ENCODE data around the gene EML3. TPM values are rescaled to one million over a fixed set of nuclear protein-coding genes. Genes with fewer than 3 reads are reported as not detected.

EML3 gene
- total and polyA plus RNA-seq, 2 of the 13 experiments (the other 11 are each of a cell fraction or from before 2014, with no cell fraction given), result 10.6 to 12.3 TPM

DNA sequence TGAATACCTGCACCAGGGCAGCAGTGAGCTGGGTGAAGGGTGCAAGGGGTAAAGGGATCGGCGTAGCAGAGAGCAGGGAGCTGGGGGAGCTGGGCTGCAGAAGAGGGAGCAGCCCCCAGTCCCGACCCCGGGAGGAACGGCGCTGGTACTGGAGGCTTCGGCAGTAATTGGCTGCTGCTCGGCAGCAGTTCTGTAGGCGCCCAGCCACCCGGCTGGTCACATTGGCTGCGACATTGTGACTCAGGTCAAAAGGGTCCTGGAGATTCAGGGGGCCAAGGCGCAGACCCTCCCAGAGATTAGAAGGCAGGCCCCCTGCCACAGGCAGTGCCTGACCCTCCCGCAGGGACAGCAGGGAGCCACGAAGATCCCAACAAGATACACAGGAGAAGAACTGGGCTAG, 36.7 kb downstream of the EML3 start:
- Histone ChIP-seq H3K4me3 (replicated peaks in 1 of 3; ENCODE audit: insufficient read depth in 1 of 3, low read depth in 2 of 3, low read length in 3 of 3) (peak overlapping the region in 1 of 3 experiments; percentile 83; a peak in 2 of 6 replicates), H3K9me3 (ENCODE audit: low read length) (no peaks in the 10 kb centered on the region), H2AFZ (ENCODE audit: low read length) (no peak overlapping the region), H3K9ac (ENCODE audit: insufficient read depth, low read depth, low read length) (peak overlapping the region; percentile 98; the same call in 1 of the 2 replicates), H4K20me1 (ENCODE audit: insufficient read depth, low read length) (peaks cover 8% of the 10 kb centered on the region; the same call in 1 of the 2 replicates), H3K4me1 (ENCODE audit: insufficient read depth, low read length) (peaks cover 43% of the 10 kb centered on the region), H3K36me3 (replicated peaks in 1 of 2; ENCODE audit: control insufficient read depth in 1 of 2, insufficient read depth in 2 of 2, low read length in 2 of 2) (peaks cover 16 to 47% of the 10 kb centered on the region in 2 experiments), H3K27me3 (ENCODE audit: control insufficient read depth in 1 of 2, insufficient read depth in 2 of 2, low read length in 2 of 2) (no peaks in the 10 kb centered on the region; a peak in 1 of 5 replicates), H3K4me2 (ENCODE audit: low read depth, low read length) (peak overlapping the region; percentile 89), H3K27ac (ENCODE audit: extremely low read length, insufficient read depth, low read length) (no peak overlapping the region), H3K79me2 (ENCODE audit: insufficient read depth, low read length) (peaks cover 48% of the 10 kb centered on the region)
- POLR2A ChIA-PET, result interaction anchor here (1.0 to 5.0 kb wide), 3 partner anchors 15 to 45 kb away, joined by 3 to 160 read pairs (median 45); partner anchors contain the start of genes AHNAK, B3GAT3 and TUT1
- in situ Hi-C loops (cut with HindIII; ENCODE audit: extremely low pct_ligation_motif_present, low pct_unique_long_range_greater_than_20kb) (no loop called here), intact Hi-C loops (cut with micrococcal nuclease; ENCODE audit: unreplicated experiment) (no loop called here)
- ATAC-seq, result no peak
- FAIRE-seq, result no peak
- no peak for DNase-seq (ENCODE audit: low spot score)
- TF ChIP-seq DPF2 (CRISPR knock-in tag; IDR thresholded peaks at IDR 0.05; ENCODE audit: borderline replicate concordance, low read depth) (no peak), ZNF747 (CRISPR knock-in tag; IDR thresholded peaks at IDR 0.05; ENCODE audit: borderline replicate concordance) (no peak), ZNF296 (CRISPR knock-in tag; conservative IDR thresholded peaks at IDR 0.05) (no peak)
- TF ChIP-seq, protein P1, sequence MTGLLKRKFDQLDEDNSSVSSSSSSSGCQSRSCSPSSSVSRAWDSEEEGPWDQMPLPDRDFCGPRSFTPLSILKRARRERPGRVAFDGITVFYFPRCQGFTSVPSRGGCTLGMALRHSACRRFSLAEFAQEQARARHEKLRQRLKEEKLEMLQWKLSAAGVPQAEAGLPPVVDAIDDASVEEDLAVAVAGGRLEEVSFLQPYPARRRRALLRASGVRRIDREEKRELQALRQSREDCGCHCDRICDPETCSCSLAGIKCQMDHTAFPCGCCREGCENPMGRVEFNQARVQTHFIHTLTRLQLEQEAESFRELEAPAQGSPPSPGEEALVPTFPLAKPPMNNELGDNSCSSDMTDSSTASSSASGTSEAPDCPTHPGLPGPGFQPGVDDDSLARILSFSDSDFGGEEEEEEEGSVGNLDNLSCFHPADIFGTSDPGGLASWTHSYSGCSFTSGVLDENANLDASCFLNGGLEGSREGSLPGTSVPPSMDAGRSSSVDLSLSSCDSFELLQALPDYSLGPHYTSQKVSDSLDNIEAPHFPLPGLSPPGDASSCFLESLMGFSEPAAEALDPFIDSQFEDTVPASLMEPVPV (CRISPR knock-in tag; IDR thresholded peaks at IDR 0.05), result no peak
- TF ChIP-seq, protein P2, sequence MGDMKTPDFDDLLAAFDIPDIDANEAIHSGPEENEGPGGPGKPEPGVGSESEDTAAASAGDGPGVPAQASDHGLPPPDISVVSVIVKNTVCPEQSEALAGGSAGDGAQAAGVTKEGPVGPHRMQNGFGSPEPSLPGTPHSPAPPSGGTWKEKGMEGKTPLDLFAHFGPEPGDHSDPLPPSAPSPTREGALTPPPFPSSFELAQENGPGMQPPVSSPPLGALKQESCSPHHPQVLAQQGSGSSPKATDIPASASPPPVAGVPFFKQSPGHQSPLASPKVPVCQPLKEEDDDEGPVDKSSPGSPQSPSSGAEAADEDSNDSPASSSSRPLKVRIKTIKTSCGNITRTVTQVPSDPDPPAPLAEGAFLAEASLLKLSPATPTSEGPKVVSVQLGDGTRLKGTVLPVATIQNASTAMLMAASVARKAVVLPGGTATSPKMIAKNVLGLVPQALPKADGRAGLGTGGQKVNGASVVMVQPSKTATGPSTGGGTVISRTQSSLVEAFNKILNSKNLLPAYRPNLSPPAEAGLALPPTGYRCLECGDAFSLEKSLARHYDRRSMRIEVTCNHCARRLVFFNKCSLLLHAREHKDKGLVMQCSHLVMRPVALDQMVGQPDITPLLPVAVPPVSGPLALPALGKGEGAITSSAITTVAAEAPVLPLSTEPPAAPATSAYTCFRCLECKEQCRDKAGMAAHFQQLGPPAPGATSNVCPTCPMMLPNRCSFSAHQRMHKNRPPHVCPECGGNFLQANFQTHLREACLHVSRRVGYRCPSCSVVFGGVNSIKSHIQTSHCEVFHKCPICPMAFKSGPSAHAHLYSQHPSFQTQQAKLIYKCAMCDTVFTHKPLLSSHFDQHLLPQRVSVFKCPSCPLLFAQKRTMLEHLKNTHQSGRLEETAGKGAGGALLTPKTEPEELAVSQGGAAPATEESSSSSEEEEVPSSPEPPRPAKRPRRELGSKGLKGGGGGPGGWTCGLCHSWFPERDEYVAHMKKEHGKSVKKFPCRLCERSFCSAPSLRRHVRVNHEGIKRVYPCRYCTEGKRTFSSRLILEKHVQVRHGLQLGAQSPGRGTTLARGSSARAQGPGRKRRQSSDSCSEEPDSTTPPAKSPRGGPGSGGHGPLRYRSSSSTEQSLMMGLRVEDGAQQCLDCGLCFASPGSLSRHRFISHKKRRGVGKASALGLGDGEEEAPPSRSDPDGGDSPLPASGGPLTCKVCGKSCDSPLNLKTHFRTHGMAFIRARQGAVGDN (CRISPR knock-in tag; IDR thresholded peaks at IDR 0.05), result no peak
- TF ChIP-seq, protein P3, sequence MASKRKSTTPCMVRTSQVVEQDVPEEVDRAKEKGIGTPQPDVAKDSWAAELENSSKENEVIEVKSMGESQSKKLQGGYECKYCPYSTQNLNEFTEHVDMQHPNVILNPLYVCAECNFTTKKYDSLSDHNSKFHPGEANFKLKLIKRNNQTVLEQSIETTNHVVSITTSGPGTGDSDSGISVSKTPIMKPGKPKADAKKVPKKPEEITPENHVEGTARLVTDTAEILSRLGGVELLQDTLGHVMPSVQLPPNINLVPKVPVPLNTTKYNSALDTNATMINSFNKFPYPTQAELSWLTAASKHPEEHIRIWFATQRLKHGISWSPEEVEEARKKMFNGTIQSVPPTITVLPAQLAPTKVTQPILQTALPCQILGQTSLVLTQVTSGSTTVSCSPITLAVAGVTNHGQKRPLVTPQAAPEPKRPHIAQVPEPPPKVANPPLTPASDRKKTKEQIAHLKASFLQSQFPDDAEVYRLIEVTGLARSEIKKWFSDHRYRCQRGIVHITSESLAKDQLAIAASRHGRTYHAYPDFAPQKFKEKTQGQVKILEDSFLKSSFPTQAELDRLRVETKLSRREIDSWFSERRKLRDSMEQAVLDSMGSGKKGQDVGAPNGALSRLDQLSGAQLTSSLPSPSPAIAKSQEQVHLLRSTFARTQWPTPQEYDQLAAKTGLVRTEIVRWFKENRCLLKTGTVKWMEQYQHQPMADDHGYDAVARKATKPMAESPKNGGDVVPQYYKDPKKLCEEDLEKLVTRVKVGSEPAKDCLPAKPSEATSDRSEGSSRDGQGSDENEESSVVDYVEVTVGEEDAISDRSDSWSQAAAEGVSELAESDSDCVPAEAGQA (IDR thresholded peaks at IDR 0.05; ENCODE audit: low read depth), result no peak
- TF ChIP-seq, protein P3 (CRISPR knock-in tag; IDR thresholded peaks at IDR 0.05; ENCODE audit: borderline replicate concordance), result no peak
- TF ChIP-seq, protein P4, sequence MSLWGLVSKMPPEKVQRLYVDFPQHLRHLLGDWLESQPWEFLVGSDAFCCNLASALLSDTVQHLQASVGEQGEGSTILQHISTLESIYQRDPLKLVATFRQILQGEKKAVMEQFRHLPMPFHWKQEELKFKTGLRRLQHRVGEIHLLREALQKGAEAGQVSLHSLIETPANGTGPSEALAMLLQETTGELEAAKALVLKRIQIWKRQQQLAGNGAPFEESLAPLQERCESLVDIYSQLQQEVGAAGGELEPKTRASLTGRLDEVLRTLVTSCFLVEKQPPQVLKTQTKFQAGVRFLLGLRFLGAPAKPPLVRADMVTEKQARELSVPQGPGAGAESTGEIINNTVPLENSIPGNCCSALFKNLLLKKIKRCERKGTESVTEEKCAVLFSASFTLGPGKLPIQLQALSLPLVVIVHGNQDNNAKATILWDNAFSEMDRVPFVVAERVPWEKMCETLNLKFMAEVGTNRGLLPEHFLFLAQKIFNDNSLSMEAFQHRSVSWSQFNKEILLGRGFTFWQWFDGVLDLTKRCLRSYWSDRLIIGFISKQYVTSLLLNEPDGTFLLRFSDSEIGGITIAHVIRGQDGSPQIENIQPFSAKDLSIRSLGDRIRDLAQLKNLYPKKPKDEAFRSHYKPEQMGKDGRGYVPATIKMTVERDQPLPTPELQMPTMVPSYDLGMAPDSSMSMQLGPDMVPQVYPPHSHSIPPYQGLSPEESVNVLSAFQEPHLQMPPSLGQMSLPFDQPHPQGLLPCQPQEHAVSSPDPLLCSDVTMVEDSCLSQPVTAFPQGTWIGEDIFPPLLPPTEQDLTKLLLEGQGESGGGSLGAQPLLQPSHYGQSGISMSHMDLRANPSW (CRISPR knock-in tag; IDR thresholded peaks at IDR 0.05; ENCODE audit: borderline replicate concordance), result no peak
- CTCF ChIA-PET (ENCODE audit: low intra/inter-chr PET ratio, low total read pairs), result no interaction called here
- 99% methylated on average over 14 of the region's 14 CpGs for WGBS (ENCODE audit: low lambda C conversion rate)
- BruUV-seq (replicated peaks), result no TSS peak

Data from HepG2 (cell line).